CD4-positive, alpha-beta T cell (primary cell): ENCODE results near the gene FLRT1. TPM values are rescaled to one million over a fixed set of nuclear protein-coding genes. Genes with fewer than 3 reads are reported as not detected.

Experiments used
- ATAC-seq: fragments of 200-7000 bp; cut with Tn5 transposase; one replicate; pipeline ENCODE4 v1.10.0; 2022; ENCODE audit warnings: mild to moderate bottlenecking; ENCODE audit not compliant: poor library complexity
- CTCF ChIA-PET: fragments of 350-600 bp; sonication (Branson Sonifier 250); formaldehyde crosslinking; loops from one replicate; lab custom pipeline; 2021; ENCODE audit warnings: antibody characterized with exemption, inconsistent platforms; lab: Charles Lee
- POLR2A ChIA-PET: fragments of 350-600 bp; sonication (Branson Sonifier 250); formaldehyde crosslinking; loops from one replicate; lab custom pipeline; 2021; ENCODE audit warnings: antibody characterized with exemption, inconsistent platforms; lab: Charles Lee
- DNase-seq, 14 experiments: peaks; one replicate each; pipeline ENCODE4 v3.0.0-alpha.2; 2013 to 2020; ENCODE audit warnings: mixed read lengths in 2 of 14
- H3K27ac ChIP-seq, 2 donors: one replicate each; pipeline versions ENCODE4 v1.5.1 to v1.7.0; 2013; ENCODE audit warnings: low read length in 2 of 2, low read depth in 1 of 2, mild to moderate bottlenecking in 1 of 2
- H3K27me3 ChIP-seq, 2 experiments: 1 replicate in 1 of 2; 2 replicates in 1 of 2; pipeline versions ENCODE4 v1.6.1 to v1.7.0; 2013; ENCODE audit warnings: low read length in 2 of 2, control low read depth in 1 of 2, mild to moderate bottlenecking in 1 of 2, moderate library complexity in 1 of 2; ENCODE audit not compliant: insufficient read depth in 2 of 2, control insufficient read depth in 1 of 2
- H3K36me3 ChIP-seq: one replicate; pipeline ENCODE4 v1.6.1; 2013; ENCODE audit warnings: low read length, control low read depth; ENCODE audit not compliant: insufficient read depth
- H3K4me1 ChIP-seq: one replicate; pipeline ENCODE4 v1.6.1; 2013; ENCODE audit warnings: low read length, control low read depth; ENCODE audit not compliant: insufficient read depth
- H3K4me3 ChIP-seq: one replicate; pipeline ENCODE4 v1.5.1; 2013; ENCODE audit warnings: mild to moderate bottlenecking, low read length, moderate library complexity
- H3K9me3 ChIP-seq, 2 experiments: 1 replicate in 1 of 2; 2 replicates in 1 of 2; pipeline versions ENCODE4 v1.6.1 to v1.7.0; 2013; ENCODE audit warnings: low read length in 2 of 2, mild to moderate bottlenecking in 2 of 2, control low read depth in 1 of 2, moderate library complexity in 1 of 2; ENCODE audit not compliant: control insufficient read depth in 1 of 2, insufficient read depth in 1 of 2
- H3K27ac Mint-ChIP-seq: one replicate; pipeline ENCODE4 v1.8.0; 2020; ENCODE audit warnings: mixed read lengths
- H3K27me3 Mint-ChIP-seq: one replicate; pipeline ENCODE4 v1.8.0; 2021; ENCODE audit warnings: mixed read lengths
- H3K36me3 Mint-ChIP-seq: one replicate; pipeline ENCODE4 v1.8.0; 2021; ENCODE audit warnings: low read depth, mixed read lengths
- H3K4me1 Mint-ChIP-seq: one replicate; pipeline ENCODE4 v1.8.0; 2021; ENCODE audit warnings: low read depth, mixed read lengths
- H3K4me3 Mint-ChIP-seq: one replicate; pipeline ENCODE4 v1.8.0; 2020; ENCODE audit warnings: mild to moderate bottlenecking, mixed read lengths
- H3K9me3 Mint-ChIP-seq: one replicate; pipeline ENCODE4 v1.8.0; 2020; ENCODE audit warnings: mixed read lengths
- intact Hi-C, 2 experiments: fragments of 100-400 bp; cut with DNase I in 1 of 2; cut with micrococcal nuclease in 1 of 2; formaldehyde crosslinking; loops; one replicate each; pipeline versions ENCODE4 v1.15.1 to v1.9.0; 2023 to 2025; cut with DNase I, micrococcal nuclease
- total RNA-seq, 174 experiments: library from RNA in 2 of 174; stranded (reverse) in 2 of 174; gene quantifications; one replicate each; pipeline ENCODE4 v1.2.3 and lab custom pipeline; 2021 to 2026
- TF ChIP-seq, protein P1 (sequence below): fragments of 200-600 bp; IDR thresholded peaks from one replicate; pipeline ENCODE4 v1.8.0; 2022; ENCODE audit warnings: antibody characterized with exemption, mild to moderate bottlenecking

Gene FLRT1
- total RNA-seq, 2 experiments from 2014 or later = not detected

DNA sequence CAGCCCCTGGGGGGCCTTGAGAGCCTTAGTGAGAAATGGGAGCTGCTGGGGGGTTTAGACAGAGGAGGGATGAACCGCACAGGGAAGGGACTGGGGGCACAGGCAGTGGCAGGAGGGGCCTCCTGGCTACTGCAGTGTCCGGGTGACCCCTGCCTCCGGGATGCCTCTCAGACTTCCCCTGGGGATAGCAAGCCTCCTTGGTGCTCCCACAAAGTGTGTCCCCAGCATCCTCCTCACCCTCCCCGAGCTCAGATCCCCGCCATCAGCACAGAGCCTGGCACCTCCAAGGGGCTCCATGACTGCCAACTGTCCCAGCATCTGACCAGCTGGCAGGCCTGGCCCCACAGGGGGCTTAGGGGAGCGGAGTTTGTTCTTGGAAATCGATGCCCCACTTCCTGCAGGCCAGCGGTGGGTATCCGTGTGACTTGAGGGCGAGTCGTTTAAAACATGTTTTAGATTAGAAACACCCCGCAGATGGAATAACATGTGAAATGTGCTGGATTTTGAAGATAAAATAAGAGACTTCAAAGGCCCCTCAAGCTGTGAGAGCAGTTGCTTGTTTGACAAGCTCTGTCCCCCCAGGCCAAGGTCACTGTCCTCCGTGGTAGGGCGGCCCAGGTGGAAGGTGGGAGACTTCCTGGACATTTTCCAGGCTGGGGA is 13.5 kb upstream of the FLRT1 start:
- no peaks in the 10 kb centered on the region for H3K4me1 Mint-ChIP-seq
- no peaks in the 10 kb centered on the region for H3K36me3 Mint-ChIP-seq
- intact Hi-C loops = no loop called here
- H3K27ac ChIP-seq = no peak overlapping the region
- peaks cover 0 to under 1% of the 10 kb centered on the region in 2 experiments for H3K27me3 ChIP-seq
- H3K4me3 Mint-ChIP-seq = no peak overlapping the region
- ATAC-seq (no peak), DNase-seq (no peak)
- H3K4me1 ChIP-seq = no peaks in the 10 kb centered on the region
- ChIA-PET POLR2A (no interaction called here), CTCF (no interaction called here)
- H3K27ac Mint-ChIP-seq = no peak overlapping the region
- H3K9me3 Mint-ChIP-seq = no peaks in the 10 kb centered on the region
- H3K9me3 ChIP-seq = no peaks in the 10 kb centered on the region
- no peaks in the 10 kb centered on the region for H3K36me3 ChIP-seq
- TF ChIP-seq, protein P1, sequence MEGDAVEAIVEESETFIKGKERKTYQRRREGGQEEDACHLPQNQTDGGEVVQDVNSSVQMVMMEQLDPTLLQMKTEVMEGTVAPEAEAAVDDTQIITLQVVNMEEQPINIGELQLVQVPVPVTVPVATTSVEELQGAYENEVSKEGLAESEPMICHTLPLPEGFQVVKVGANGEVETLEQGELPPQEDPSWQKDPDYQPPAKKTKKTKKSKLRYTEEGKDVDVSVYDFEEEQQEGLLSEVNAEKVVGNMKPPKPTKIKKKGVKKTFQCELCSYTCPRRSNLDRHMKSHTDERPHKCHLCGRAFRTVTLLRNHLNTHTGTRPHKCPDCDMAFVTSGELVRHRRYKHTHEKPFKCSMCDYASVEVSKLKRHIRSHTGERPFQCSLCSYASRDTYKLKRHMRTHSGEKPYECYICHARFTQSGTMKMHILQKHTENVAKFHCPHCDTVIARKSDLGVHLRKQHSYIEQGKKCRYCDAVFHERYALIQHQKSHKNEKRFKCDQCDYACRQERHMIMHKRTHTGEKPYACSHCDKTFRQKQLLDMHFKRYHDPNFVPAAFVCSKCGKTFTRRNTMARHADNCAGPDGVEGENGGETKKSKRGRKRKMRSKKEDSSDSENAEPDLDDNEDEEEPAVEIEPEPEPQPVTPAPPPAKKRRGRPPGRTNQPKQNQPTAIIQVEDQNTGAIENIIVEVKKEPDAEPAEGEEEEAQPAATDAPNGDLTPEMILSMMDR = no peak
- no peak overlapping the region for H3K4me3 ChIP-seq
- peaks cover 5% of the 10 kb centered on the region for H3K27me3 Mint-ChIP-seq

DNA sequence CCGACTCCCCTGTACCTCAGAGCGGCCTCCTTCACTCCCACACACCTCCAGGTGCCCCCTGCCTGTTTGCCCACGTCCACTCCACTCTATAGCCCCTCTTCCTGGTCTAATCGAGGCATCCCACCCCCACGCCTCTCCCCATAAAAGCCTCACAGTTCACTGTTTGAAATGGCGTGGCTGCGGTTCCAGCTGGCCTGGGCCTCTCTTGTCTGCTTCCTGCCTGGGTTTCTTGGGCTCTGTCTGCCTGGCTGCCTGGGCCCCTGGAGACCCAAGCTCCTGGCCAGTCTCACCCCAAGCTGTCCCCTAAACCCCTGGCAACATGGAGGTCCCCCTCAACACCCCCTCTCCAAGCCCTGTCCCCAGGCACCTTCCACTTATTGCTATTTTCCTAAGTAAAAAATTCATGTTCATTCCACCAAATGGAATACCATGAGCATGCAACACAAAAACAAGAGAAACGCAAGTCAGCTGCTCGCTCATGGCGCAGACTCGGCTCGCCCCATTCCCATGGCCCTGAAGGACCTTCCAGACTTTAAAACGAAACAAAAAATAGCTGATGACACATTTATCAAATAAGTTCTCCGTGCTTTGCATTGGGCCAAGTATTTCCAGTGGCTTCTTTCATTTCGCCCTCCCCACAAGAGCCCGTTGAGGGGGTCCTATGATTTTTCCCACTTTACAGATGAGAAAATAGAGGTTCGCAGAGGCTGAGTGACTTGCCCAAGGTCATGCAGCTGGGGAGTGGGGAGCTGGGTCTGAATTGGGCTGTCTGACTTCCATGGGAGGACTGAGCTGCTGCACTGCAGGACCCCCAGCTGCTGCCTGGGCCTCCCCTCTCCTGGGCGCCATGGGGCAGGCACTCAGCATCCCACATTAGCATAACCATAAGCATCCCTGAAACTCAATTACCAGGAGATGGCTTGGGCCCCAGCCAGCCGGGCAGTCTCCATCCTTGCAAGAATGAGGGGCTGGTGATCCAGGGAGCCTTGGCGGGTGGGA is 11.7 kb upstream of the FLRT1 start:
- Histone ChIP-seq H3K36me3 (no peaks in the 10 kb centered on the region), H3K27me3 (peaks cover 13 to 14% of the 10 kb centered on the region in 2 experiments), H3K4me1 (peaks cover 8% of the 10 kb centered on the region), H3K27ac (no peak overlapping the region), H3K9me3 (peaks cover 0 to 11% of the 10 kb centered on the region in 2 experiments), H3K4me3 (no peak overlapping the region)
- peaks cover 14% of the 10 kb centered on the region for H3K27me3 Mint-ChIP-seq
- no peaks in the 10 kb centered on the region for H3K4me1 Mint-ChIP-seq
- intact Hi-C loops = no loop called here
- POLR2A ChIA-PET = no interaction called here
- TF ChIP-seq, protein P1 = no peak
- H3K36me3 Mint-ChIP-seq = no peaks in the 10 kb centered on the region
- no peak overlapping the region for H3K27ac Mint-ChIP-seq
- H3K4me3 Mint-ChIP-seq = no peak overlapping the region
- no peak for DNase-seq
- no peaks in the 10 kb centered on the region for H3K9me3 Mint-ChIP-seq
- CTCF ChIA-PET = no interaction called here
- no peak for ATAC-seq

DNA sequence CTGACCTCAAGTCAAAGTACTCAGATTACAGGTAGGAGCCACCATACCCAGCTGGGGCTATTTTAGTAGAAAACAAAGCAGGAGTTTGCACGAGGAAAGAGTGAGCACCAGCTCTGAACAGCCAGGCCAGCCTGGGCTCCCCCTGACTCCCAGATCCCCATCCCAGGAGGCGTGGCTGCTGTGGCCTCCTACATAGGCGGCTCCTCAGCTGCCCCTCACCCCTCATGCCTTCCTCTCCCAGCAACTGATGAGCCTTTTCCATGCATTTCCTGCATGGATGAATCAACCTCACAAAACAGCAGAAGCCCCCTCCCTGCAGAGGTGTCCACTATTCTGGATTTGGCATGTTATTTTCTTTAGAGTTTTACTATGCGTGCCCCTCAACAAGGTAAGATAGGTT is 10.5 kb upstream of the FLRT1 start:
- Mint-ChIP-seq H3K9me3 (no peaks in the 10 kb centered on the region), H3K27ac (no peak overlapping the region), H3K27me3 (peaks cover 26% of the 10 kb centered on the region), H3K4me1 (no peaks in the 10 kb centered on the region), H3K36me3 (no peaks in the 10 kb centered on the region), H3K4me3 (no peak overlapping the region)
- ATAC-seq = no peak
- Histone ChIP-seq H3K4me3 (no peak overlapping the region), H3K27me3 (peaks cover 14 to 16% of the 10 kb centered on the region in 2 experiments), H3K27ac (no peak overlapping the region), H3K36me3 (no peaks in the 10 kb centered on the region), H3K4me1 (peaks cover 8% of the 10 kb centered on the region), H3K9me3 (peaks cover 0 to 13% of the 10 kb centered on the region in 2 experiments)
- no peak for DNase-seq
- POLR2A ChIA-PET = no interaction called here
- TF ChIP-seq, protein P1 = no peak
- CTCF ChIA-PET = no interaction called here
- intact Hi-C loops = no loop called here
